GM18502 (cell line): Measurements from ENCODE around the gene LPAR3.

ENCODE experiments used
- ATAC-seq: cut with Tn5 transposase; IDR thresholded peaks from one replicate; pipeline ENCODE4 v1.9.1; 2021; ENCODE audit warnings: mild to moderate bottlenecking; ENCODE audit not compliant: unreplicated experiment, poor library complexity

The LPAR3 gene

GRCh38 chr1:84781946-84782771 is 110.8 kb downstream of the LPAR3 start:
- ATAC-seq: peak; percentile 97

GRCh38 chr1:84780000-84780716 is 112.8 kb downstream of the LPAR3 start:
- ATAC-seq: no peak

GRCh38 chr1:84776639-84777038 is 116.4 kb downstream of the LPAR3 start:
- ATAC-seq: no peak

- no peak for ATAC-seq
These were observed 117.5 kb downstream of the LPAR3 start for GRCh38 chr1:84775535-84775920.

- no peak for ATAC-seq
These were observed 118.1 kb downstream of the LPAR3 start for GRCh38 chr1:84774669-84775534.

- ATAC-seq: no peak
These were observed 119.0 kb downstream of the LPAR3 start for GRCh38 chr1:84773933-84774497.

- ATAC-seq: no peak
These were observed 119.8 kb downstream of the LPAR3 start for GRCh38 chr1:84773195-84773594.

GRCh38 chr1:84772428-84772943 is 120.5 kb downstream of the LPAR3 start:
- peak; percentile 85 for ATAC-seq

- ATAC-seq: no peak
These were observed 121.1 kb downstream of the LPAR3 start for GRCh38 chr1:84771895-84772294.

- ATAC-seq: no peak
These were observed 122.5 kb downstream of the LPAR3 start for GRCh38 chr1:84770481-84770880.

- ATAC-seq: no peak
These were observed 123.4 kb downstream of the LPAR3 start for GRCh38 chr1:84769636-84770035.

- no peak for ATAC-seq
These were observed 124.4 kb downstream of the LPAR3 start for GRCh38 chr1:84768634-84769033.

GRCh38 chr1:84763912-84764680 is 128.9 kb downstream of the LPAR3 start:
- no peak for ATAC-seq

GRCh38 chr1:84762664-84763063 is 130.3 kb downstream of the LPAR3 start:
- ATAC-seq: no peak
